EL (cell line): ENCODE results near the gene STUM.
"Not testable (repeated sequence)": the region's sequence is repeated elsewhere in the genome, so short reads cannot be mapped to it uniquely, and the experiment has no call there.

Experiments
- DNase-seq: peaks from one replicate; pipeline ENCODE4 v3.0.0-alpha.2; 2016

Gene STUM

DNA sequence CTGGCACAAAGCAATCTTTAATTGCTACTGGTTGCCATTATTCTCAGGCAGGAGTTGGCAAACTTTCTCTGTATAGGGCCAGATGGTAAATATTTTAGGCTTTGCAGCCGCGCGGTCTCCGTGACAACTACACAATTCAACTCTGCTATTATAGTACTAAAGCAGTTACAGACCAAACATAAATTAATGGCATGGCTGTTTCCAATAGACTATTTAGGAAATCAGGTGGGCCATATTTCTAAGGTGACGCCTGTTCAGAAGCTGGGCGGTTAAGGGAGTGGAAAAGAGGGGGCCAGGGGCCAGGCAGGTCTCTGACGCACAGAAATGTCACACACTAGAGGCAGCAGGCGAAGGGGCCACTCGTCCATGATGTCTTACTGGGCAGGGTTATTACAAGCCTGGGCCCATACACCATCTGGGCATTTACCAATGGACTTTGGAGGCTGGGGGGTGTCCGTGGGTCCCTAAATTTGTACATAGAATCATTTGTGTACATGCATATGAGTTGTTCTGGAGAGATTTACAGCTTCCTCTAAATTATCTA is 80.1 kb downstream of the STUM start:
- no peak for DNase-seq

DNA sequence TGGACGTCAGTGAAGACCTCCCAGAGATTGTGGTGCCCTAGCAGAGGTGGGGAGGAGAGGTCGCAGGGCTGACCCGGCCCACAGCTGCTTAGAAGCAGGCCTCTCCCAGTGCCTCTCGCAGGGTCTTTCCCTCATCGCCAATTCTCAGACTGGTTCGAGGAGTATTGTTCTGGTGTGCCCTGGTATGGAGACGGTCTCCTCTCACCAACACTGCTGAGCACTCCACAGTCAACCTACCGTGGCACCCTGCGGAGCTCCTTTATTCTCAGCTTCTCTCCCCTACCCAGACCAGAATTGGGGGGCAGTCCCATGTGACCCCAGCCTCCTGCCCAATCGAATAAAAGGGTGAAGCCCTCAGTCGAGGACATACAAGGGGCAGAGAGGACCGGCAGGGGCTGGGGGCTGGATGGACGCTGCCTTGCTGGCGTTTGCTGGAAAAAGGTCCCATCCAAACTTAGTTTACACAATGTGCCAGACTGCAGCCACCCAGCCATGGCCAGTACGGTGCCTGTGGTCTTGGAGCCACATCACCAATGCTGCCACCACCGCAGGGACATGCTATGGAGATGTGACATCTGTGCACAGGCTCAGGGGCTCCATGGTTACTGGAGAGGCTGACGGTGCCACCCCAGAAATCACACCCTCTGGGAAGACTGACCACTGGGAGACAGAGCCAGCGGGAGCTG is 80.8 kb downstream of the STUM start:
- no peak for DNase-seq

DNA sequence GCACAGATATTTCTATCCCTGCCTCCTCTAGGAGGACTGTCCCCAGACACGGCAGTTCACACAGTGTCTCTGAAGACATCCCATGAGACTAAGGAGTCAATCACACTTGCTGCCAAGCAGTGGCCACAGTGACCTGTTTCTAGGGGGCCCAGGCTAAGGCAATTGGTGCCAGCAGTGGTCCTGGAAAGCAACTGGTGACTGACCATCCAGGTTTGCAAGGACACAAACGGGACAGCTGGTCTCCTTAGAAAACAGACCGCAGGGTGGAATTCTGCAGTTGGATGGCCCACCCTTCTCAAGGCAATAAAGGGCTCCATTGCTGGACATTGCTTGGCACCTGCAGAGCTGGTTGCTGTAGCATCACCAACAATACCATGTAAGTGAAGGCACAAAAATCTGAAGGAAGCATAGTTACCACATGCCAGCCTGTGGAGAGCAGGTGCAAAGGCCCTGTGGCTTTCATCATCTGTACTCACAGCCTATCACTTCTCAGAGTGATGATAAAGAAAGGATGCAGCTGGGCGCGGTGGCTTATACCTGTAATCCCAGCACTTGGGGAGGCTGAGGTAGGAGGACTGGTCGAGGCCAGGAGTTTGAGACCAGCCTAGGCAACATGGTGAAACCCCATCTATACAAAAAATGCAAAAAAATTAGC is 81.5 kb downstream of the STUM start:
- no peak for DNase-seq

DNA sequence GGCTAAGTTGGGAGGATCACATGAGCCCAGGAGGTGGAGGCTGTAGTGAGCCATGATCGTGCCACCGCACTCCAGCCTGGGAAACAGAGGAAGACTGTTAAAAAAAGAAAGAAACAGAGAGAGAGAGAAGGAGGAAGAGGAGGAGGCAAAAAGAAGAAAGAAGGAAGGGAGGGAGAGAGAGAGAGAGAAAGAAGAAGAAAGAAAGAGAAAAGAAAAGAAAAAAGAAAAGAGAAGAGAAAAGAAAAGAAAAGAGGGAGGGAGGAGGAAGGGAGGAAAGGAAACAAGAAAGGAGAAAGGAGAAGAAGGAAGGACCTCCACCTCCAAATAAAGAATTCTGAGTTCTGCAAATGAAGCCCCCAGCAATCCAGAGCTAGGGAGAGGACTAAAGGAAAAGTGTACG is 82.0 kb downstream of the STUM start:
- no peak for DNase-seq

DNA sequence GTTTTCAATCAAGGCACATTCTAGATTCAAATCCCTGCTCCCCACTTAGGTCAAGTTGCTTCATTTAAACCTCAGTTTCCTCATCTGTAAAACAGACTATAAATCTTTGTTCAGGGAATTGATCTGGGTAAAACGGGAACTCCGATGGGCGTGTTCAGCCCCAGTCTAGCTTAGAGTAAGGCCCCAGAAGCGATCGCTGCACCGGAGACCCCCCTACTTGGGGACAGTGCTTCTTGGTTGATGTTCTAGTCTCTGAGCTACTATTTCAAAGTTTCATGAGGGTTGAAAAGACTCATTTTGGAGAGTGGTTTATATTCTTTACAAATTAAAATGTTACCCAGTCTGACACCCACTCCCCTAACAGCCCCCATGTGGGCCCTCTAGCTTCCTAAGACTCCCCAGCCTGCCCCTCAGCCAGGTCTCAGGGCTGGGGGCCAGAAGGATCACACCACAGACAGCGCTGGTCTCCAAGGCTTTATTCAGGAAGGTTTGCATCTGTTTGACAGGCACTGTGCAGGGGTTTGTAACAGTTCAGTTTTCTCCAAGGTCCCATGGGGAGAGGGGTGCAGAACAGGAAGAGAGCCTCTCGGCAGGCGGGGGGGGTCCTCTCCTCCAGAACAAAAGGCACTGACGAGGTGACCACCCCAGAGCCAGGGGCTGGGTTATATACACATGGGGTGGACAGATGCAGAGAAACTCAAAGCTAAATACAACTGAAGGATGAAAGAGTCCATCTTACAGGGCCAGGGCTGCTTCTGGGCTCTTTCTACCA is 82.9 kb downstream of the STUM start:
- no peak for DNase-seq

DNA sequence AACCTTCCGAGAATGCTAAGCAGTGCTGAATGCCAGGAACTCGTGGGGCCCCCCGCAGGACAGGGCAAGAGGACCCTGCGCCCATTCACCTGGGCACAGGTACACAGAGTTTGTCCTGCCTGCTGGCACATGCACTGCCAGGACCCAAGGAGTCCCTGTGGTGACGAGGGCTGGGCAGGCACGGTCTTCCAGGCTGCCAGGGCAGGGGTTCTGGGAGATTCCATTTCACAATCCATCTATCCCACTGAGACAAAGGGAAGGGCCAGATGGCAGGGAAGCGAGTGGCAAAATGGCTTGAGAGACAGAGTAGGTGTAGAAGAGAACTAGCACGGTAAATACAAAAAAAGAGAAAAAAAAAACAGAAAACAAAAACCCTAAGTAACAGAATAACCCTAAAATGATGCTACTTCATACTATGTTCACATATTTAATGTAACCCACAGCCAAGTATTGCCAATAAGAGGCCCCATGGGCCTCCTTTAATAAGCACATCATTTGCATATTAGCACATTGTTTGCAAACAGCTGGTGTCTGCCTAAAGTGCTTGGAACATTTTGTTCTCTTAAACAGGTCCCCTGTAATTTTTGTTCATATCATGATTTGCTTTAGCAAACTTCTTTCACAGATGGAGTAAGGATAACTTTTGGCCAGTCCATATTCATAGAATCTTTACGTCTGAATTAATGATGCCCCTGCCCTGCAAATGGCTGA is 83.8 kb downstream of the STUM start:
- no peak for DNase-seq

DNA sequence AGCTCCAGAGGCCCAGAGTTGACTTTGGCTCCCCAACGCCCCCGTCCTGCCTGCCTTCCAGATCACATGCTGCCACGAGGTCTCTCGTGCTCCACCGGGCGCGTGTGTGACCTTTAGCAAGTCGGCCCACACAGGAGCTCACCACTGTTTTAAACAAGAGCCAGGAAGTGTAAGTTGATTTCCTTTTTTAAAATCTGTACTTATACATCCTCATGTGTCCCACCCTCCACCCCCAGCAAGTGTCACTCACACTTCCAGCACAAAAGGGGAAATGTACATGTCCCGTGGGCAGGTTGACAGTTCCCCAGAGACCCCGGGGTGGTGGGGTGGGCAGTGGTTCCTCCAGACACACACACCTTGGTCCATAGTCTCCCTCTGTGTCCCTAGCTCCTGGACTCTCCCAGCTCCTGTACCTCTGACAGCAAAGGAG is 84.4 kb downstream of the STUM start:
- no peak for DNase-seq

DNA sequence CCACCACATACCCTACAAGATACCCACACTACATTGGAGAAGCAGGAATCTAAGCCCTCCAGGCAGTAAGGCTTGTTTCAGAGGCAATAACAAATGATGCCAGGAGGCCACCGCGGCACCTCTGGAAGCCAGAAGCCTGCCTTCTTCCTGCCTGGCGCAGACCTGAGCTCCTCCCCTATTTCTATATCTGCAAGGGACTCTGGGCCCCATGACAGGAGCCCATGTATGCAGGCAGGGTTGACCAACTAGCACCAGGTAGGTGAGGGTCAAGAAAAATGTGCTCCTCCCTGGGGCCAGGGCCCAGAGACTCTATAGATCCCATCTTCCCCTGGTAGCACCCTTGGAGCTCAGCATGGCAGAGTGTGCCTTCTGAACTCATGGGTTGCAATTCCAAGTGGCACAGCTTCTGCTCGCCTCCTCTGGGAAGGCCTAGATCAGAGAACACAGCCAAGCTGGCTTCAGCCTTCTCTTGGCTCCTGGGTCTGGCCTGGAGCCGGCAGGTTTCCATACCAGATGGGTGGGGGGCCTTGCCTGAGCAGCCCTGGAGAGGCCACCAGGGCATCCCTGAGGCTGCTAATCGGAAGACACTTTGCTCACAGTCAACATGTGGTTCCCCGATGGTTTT is 85.1 kb downstream of the STUM start:
- DNase-seq, result no peak

DNA sequence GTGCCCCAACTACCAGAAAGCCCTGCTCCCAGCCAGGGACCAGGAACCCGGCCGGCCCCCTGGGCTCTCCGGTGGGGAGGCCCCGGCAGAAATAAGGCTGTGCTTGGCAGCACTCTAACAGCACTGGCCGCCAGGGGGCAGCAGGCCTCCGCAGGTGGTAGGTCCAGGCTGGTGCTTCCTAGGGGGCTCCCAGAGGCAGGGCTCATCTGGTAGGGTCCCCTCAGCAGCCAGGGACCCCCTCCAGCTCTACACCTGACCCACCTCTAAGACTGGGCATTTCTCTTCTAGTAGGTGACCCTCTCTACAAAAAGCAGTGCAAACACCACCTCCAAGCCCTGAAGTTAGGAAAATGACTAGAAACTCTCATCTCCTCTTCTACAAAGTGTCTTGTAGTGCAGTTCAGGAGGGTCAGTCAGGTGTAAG is 85.6 kb downstream of the STUM start:
- DNase-seq, result peak; percentile 61

DNA sequence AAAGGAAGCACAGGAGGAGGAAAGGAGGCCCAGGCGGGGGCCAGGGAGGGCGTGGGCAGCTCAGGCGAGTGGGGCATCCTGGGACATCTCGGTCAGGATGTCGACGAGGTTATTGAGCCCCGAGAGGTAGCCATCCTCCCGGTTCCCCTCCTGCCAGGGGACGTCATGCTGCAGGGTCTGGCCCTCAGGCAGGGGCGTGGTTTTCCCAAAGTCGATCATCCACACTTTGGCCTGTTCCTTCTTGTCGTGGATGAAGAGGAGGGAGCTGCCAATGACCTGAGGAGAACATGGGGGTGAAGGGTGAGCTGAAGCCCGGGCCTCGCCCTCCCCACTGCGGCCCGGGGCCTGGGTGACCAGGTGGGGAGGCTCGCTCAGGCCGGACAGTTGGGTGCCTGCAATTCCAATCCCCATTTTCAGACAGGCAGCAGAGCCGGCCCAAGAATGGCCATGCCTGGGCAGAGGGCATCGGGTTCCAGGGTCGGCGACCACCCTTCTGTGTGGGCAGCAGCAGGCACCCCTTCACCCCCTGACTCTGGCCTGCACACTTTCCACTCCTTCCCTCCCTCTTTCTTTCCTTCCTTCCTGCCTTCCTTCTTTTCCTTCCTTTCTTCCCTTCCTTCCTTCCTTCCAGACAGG is 86.2 kb downstream of the STUM start:
- no peak for DNase-seq

DNA sequence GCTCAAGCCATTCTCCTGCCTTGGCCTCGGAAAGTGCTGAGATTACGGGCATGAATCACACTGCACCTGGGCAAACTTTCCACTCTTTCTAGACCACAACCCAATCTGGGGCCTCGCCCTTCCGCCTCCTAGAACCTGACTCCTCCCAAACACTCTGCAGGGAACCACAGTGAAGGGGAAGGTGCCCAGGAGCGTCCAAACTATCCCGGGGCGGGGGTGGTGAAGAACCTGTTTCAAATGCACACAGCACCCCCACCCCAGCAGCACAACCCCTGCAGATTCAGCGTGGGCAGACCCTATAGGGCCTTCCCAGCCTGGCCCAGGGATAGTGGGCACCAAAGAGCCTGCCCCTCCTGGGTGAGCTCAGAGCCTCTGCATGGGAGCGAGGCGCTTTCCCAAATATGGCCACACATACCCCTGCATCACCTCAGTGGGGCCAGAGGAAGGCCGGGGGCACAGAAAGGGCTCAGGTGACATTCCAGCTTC is 86.9 kb downstream of the STUM start:
- DNase-seq, result no peak

DNA sequence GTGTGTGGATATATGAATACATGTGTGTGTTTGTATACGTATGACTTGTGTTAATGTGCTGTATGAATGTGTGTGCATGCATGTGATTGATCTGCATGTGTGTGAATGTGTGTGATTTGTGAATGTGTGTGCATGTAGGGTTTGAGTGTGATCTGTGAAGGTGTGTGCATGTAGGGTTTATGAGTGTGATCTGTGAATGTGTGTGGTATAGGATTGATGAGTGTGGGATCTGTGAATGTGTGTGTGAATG is 88.2 kb downstream of the STUM start:
- no peak for DNase-seq

DNA sequence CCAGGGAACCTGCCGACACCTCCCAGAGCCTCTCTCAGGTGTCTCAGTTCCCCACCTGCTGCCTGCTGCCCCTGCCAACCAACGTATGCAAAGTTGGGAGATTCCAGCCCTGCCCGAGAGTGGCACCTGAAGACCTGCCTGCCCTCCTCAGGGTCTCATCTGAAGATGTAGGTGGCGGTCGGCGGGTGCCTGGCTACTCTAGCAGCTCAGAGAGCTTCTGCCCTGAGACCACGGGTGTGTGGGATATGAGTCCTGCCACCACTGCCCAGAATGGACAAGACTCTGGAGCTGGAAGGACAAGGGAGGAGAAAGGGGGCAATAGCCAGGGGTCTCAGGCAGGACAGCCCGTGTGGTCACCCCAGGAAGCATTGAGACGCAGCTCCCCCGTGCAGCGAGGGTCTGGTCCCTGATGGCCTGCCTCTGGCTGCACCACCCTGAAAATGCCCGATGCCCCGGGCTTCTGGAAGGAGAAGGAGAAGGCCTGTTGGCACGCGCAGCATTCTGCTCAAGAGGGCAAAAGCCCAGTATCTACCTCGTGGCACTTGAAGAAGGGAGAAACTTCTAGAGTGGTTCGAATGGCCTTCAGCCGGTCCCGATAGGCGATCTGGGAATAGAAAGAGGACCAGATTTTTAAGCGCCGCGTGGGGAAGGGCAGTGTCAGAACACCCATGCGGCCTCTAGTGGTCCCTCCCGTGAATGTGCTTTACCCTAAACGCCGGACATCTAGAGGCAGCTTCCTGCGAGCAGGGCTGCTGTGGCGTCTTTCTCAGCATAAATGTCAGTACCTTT is 88.8 kb downstream of the STUM start:
- DNase-seq, result no peak

DNA sequence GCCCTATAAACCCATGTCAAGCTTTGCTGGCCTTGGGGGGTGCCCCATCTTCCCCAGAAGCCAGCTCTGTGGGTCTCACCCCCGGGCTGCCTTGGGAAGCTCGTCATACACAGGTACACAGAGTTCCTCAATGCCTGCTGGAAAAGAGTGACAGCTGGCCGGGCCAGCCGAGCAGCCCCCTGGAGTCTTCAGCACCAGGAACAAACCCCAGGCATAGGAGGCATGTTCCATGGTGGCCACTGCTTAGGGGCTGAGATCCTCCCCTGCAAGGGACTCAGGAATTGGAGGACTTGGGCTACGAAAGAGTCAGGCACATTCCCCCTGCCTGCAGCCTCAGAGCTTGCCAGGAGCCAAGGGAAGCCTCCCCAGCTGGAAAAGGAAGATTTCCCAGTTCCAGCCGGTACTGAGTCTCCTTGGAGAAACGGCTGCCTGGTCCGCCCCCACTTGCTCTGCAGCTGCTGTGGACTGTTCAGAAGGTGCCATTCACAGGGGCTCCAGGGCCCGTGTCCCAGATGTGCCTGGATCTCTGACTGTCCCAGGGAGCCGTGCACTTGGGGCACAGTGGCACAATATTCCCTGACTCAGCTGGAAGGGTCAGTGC is 89.5 kb downstream of the STUM start:
- DNase-seq, result no peak

DNA sequence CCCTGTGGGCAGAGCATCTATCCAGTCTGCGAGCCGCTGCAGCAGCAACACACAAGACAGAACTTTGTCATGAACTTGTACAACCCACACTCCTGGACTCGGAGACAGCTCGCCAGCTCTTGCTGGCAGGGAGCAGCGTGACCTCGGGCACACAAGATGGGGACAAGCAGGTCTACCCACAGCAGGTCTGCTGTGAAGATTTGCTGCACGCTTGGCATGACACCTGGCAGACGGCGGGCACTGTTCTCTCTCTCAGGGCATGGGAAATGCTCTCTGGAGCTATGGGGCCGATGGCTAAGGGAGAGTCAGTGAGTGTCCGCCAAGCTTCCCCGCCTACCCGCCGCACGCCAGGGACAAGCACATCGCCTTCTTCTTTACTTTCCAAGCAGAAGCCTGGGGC is 90.0 kb downstream of the STUM start:
- no peak for DNase-seq

DNA sequence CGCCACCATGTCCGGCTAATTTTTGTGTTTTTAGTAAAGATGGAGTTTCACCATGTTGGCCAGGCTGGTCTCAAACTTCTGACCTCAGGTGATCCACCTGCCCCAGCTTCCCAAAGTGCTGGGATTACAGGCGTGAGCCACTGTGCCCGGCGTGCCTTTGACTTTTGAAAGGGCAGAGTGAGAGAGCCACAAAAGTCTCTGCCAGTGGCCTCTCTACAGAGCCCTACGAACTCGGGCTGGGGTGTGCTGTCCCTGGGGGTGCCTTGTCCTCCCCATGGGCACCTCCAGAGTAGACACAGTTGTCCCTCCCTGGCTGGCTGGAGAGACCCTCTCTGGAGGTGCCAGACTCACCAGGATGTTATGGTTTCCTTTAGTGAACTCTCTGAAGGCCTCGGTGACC is 90.6 kb downstream of the STUM start:
- not testable (repeated sequence) for DNase-seq

DNA sequence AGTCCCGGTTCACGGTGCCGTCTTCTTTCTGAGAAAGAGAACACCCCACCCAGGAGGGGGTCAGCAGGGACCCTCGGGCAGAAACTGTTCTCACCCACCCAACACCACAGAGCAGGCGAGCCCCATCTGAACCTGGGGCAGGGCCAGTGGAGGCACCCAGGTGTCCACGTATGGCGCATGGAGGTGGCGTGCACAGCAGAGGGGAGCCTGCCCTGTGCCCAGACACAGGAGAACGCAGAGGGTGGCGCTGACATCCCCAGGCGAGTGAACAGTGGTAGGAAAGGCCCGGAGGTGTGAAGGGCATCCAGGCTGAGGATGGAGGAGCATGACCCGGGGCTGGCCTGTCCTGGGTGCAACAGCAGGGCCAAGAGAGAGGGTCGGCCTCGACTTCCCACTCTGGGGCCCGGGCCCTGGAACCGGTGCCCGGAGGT is 91.1 kb downstream of the STUM start:
- no peak for DNase-seq

DNA sequence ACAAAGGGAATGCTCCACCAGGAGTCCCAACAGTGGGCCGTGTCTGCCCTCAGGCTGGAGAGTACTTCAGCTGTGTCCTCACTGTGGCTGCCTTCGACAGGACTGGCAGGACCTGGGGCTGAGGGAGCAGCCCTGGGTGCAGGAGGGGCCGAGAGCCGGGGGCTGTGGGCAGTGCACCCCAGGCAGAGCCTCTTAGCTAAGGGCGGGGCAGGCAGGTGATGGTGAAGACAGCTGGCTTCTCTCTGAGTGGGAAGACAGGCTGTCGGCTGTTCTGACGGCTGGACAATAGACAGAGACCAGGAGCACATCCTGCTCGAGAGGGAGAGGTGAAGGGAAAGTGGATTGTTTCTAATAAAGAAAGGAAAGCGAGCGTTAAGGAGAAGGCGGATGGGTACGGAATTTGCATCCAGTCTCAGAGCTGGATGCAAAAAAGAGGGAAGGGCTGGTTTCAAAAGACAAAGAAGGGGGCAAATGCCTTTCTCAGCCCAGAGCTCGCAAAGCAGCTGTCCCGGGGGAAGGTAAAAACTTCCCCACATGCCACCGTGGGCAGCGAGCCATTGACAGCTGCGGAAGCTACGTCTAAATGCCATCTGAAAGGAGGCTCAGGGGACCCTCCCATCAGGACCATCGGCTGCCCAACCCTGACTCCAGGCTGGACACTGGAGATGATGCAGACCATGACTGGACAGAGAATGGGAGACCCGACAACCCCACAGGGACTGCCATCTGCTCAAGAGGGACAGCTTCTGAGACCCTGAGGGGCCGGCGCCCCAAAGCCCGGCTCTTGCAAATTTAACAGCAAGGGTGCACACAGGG is 92.0 kb downstream of the STUM start:
- no peak for DNase-seq

DNA sequence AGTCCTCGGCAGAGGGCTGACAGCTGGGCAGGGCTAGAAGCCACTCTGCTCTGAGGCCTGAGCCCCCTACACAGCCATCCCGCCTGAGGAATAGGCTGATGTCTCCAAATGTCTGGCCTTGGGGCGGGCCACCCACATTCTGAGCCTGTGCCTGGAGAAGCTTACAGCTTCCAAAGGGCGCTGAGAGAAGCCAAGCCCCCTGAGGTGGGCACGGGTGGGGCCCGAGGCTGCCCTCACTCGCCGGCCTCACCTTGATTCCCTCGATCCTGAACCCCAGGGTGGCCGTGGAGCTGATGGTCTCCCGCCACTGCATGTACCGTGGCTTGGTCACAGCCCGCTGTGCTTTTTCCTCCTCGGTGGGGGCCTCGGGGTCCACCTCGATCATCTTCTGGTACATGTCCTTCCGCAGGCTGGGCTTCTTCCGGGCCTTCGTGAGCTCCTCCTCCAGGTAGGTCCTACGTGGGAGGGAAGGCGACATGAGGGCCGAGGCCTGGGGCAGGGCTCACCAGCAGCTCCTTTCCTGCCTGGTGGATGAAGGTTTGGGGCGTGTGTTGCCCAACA is 93.2 kb downstream of the STUM start:
- DNase-seq, result no peak

DNA sequence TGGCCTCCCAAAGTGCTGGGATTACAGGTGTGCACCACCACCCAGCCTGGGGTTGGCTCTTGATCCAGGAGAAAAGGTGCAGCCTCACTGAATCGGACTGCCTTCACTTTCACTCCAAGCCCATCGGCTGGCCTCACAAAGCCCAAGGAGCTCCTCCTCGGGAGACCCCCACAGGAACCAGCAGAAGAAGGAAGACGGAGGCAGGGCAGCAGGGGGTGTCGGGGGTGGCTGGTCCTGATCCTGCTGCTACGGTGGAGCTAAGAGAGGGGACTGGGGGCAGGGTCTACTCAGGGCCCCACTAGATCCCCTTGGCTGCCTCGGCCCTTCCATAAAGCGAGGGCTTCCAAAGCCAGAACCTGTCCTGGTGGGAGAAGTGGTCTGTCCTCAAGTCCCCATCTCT is 93.9 kb downstream of the STUM start:
- DNase-seq, result no peak
